Activated T-helper 17 cell treated with anti-CD3 and anti-CD28 coated beads, Interleukin-2, amount 50 U/mL, for 72 hours (primary cell): ENCODE data around the gene CCNO. TPM values are rescaled to one million over a fixed set of nuclear protein-coding genes. Genes with fewer than 3 reads are reported as not detected.

Experiments
- ATAC-seq: fragments of 150-1000 bp; cut with Tn5 transposase; replicated peaks from 2 replicates; pipeline ENCODE4 v1.10.0; 2021; ENCODE audit warnings: mild to moderate bottlenecking, moderate library complexity
- H3K27ac Mint-ChIP-seq: one replicate; pipeline ENCODE4 v1.8.0; 2022; ENCODE audit warnings: mixed read lengths
- H3K27me3 Mint-ChIP-seq: one replicate; pipeline ENCODE4 v1.8.0; 2022; ENCODE audit warnings: mixed read lengths
- H3K36me3 Mint-ChIP-seq: one replicate; pipeline ENCODE4 v1.8.0; 2022; ENCODE audit warnings: low read depth, mild to moderate bottlenecking, mixed read lengths
- H3K4me1 Mint-ChIP-seq: one replicate; pipeline ENCODE4 v1.8.0; 2022; ENCODE audit warnings: mixed read lengths
- H3K4me3 Mint-ChIP-seq: one replicate; pipeline ENCODE4 v1.8.0; 2022; ENCODE audit warnings: mild to moderate bottlenecking, mixed read lengths
- H3K9me3 Mint-ChIP-seq: one replicate; pipeline ENCODE4 v1.8.0; 2022; ENCODE audit warnings: mixed read lengths
- total RNA-seq, 2 donors: library from RNA; stranded (reverse); gene quantifications; one replicate each; pipeline ENCODE4 v1.2.3, GENCODE V29; 2022

CCNO gene
- total RNA-seq, 2 donors from 2014 or later: not detected

DNA sequence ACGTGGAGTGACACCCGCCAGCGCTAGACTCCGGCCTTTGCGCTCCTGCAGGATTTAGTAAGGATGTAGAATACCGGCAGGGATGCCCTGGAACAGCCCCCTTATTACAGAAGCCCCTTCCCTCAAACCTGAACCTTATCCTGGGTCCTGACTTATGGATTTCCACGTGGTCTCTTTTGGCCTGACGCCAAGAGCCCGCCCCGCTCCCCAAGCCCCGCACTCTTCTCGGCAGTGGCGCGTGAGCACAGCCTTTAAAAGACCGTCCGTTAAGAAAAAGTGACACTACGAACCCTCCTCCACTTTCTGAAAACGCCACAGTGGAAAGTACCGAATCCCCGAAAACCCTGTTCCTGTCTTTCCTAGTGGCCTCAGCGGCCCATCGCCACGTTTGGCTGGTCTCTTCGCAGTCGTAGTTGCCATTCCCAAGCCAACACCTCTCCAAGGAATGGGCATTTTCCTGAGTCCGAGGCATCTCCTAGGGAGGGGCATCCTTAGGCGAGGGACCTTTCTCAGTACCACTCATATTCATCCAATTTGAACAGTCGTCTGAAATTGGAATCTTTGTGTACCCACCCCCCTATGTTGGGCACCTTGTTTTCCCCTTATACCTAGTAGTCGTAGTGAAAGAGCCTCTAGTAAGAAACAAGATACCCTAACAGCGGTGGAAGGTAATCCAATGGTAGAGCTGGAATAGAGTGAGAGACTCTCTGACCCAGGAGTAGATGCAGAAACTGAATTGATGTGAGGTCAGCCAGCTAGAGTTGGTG lies 5.6 kb downstream of the CCNO start:
- peaks cover 14% of the 10 kb centered on the region for H3K36me3 Mint-ChIP-seq
- H3K27me3 Mint-ChIP-seq: peaks cover 75% of the 10 kb centered on the region
- no peaks in the 10 kb centered on the region for H3K9me3 Mint-ChIP-seq
- H3K4me3 Mint-ChIP-seq: peak overlapping the region; percentile 77
- H3K27ac Mint-ChIP-seq: no peak overlapping the region
- H3K4me1 Mint-ChIP-seq: peaks cover 7% of the 10 kb centered on the region
- ATAC-seq: peak; percentile 1

- H3K4me1 Mint-ChIP-seq: peaks cover 7% of the 10 kb centered on the region
- H3K27me3 Mint-ChIP-seq: peaks cover 77% of the 10 kb centered on the region
- H3K36me3 Mint-ChIP-seq: peaks cover 9% of the 10 kb centered on the region
- no peak within 1 kb of the TSS for H3K27ac Mint-ChIP-seq
- peak within 1 kb of the TSS; percentile 77 for H3K4me3 Mint-ChIP-seq
- peak; percentile 65 for ATAC-seq
- no peaks in the 10 kb centered on the region for H3K9me3 Mint-ChIP-seq
Observed at GRCh38 chr5:55226934-55227663, 6.3 kb downstream of the CCNO start, which contains the start of gene MCIDAS. MCIDAS (minus strand) TSS chr5:55227315; CDS start chr5:55227138, 177 bp downstream.

- Mint-ChIP-seq H3K27me3 (peaks cover 75% of the 10 kb centered on the region), H3K4me3 (peak overlapping the region; percentile 77), H3K36me3 (peaks cover 6% of the 10 kb centered on the region), H3K27ac (no peak overlapping the region), H3K4me1 (peaks cover 7% of the 10 kb centered on the region), H3K9me3 (no peaks in the 10 kb centered on the region)
- peak; percentile 51 for ATAC-seq
Observed at GRCh38 chr5:55226027-55226933, 7.1 kb downstream of the CCNO start.

GRCh38 chr5:55225346-55225745 lies 8.1 kb downstream of the CCNO start:
- no peak overlapping the region for H3K27ac Mint-ChIP-seq
- peaks cover 74% of the 10 kb centered on the region for H3K27me3 Mint-ChIP-seq
- no peaks in the 10 kb centered on the region for H3K9me3 Mint-ChIP-seq
- peaks cover 6% of the 10 kb centered on the region for H3K36me3 Mint-ChIP-seq
- peak overlapping the region; percentile 61 for H3K4me3 Mint-ChIP-seq
- no peak for ATAC-seq
- H3K4me1 Mint-ChIP-seq: peaks cover 11% of the 10 kb centered on the region

- no peak for ATAC-seq
- H3K27ac Mint-ChIP-seq: no peak overlapping the region
- H3K4me3 Mint-ChIP-seq: peak overlapping the region; percentile 38
- no peaks in the 10 kb centered on the region for H3K9me3 Mint-ChIP-seq
- peaks cover 11% of the 10 kb centered on the region for H3K4me1 Mint-ChIP-seq
- peaks cover 71% of the 10 kb centered on the region for H3K27me3 Mint-ChIP-seq
- peaks cover 6% of the 10 kb centered on the region for H3K36me3 Mint-ChIP-seq
Observed at GRCh38 chr5:55223812-55224240, 9.6 kb downstream of the CCNO start.

DNA sequence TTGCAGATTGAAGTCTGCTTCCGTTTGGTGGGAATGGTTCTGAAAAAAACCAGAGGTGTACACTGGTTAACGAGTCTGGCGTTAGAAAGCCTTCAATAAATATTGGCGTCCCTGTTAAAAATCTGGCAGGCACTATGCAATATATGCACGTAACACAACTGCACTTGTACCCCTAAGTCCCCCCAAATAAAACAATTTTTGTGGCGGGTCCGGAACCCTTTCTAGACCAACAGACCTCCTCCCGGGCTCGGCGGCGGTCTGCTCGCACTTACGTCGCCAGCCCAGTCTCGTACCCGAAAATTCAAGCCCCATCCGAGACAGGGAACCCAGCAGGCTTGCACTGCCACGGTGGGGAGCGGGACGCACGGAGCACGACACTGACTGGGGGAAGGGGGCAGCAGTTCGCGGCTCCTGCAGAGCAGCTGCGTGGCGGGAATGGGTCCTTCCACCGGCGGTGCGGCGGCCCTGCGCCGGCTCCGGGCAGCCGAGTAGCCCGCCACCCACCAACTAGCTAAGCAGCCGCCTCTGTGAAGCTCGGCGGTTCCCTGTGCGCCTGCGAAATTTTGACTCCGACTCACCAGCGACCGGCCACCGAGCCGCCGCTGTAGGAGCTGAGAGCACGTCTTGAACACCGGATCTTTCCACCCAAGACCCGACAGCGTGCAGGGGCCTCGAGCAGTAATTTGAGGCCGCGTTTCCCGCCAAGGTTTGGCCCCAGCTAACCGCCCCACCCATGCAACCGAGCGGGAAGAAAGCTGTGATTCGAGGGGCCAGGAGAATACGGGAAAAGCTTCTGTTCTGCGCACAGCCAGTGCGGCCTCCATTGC lies 10.2 kb downstream of the CCNO start:
- Mint-ChIP-seq H3K27me3 (peaks cover 71% of the 10 kb centered on the region), H3K36me3 (peaks cover 6% of the 10 kb centered on the region), H3K4me3 (peak overlapping the region; percentile 38), H3K9me3 (no peaks in the 10 kb centered on the region), H3K27ac (no peak overlapping the region), H3K4me1 (peaks cover 11% of the 10 kb centered on the region)
- ATAC-seq: no peak

GRCh38 chr5:55222092-55222984 lies 11.1 kb downstream of the CCNO start:
- ATAC-seq: no peak
- H3K27ac Mint-ChIP-seq: no peak overlapping the region
- H3K36me3 Mint-ChIP-seq: no peaks in the 10 kb centered on the region
- peaks cover 69% of the 10 kb centered on the region for H3K27me3 Mint-ChIP-seq
- no peaks in the 10 kb centered on the region for H3K9me3 Mint-ChIP-seq
- peak overlapping the region; percentile 38 for H3K4me3 Mint-ChIP-seq
- H3K4me1 Mint-ChIP-seq: peaks cover 11% of the 10 kb centered on the region

GRCh38 chr5:55220433-55221185 lies 12.8 kb downstream of the CCNO start:
- no peaks in the 10 kb centered on the region for H3K36me3 Mint-ChIP-seq
- peaks cover 11% of the 10 kb centered on the region for H3K4me1 Mint-ChIP-seq
- ATAC-seq: peak; percentile 28
- H3K27ac Mint-ChIP-seq: no peak overlapping the region
- peaks cover 62% of the 10 kb centered on the region for H3K27me3 Mint-ChIP-seq
- peak overlapping the region; percentile 62 for H3K4me3 Mint-ChIP-seq
- no peaks in the 10 kb centered on the region for H3K9me3 Mint-ChIP-seq

GRCh38 chr5:55219770-55220169 lies 13.6 kb downstream of the CCNO start:
- H3K4me3 Mint-ChIP-seq: peak overlapping the region; percentile 62
- peaks cover 11% of the 10 kb centered on the region for H3K4me1 Mint-ChIP-seq
- no peaks in the 10 kb centered on the region for H3K36me3 Mint-ChIP-seq
- no peaks in the 10 kb centered on the region for H3K9me3 Mint-ChIP-seq
- no peak for ATAC-seq
- H3K27me3 Mint-ChIP-seq: peaks cover 54% of the 10 kb centered on the region
- no peak overlapping the region for H3K27ac Mint-ChIP-seq

DNA sequence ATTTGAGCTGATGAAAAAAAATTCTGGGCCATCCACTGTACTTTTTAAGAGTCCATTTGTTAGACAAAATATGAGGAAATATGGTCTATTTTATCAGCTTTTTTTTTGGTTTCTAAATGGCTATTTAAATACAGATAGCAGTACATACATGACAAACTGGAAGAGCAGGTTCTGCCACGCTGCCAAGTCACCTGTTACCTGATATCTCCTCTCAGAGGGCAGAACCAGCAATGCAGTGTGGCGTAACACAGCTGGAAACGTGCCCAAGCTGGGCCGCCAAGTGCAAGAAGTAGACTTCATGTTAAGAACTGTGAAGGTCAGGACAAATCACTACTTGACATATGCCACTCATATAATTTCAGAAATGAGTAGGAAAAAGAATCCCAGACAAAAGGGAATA lies 14.4 kb downstream of the CCNO start:
- Mint-ChIP-seq H3K4me3 (no peak overlapping the region), H3K27me3 (peaks cover 46% of the 10 kb centered on the region), H3K9me3 (no peaks in the 10 kb centered on the region), H3K4me1 (peaks cover 11% of the 10 kb centered on the region), H3K36me3 (no peaks in the 10 kb centered on the region), H3K27ac (no peak overlapping the region)
- ATAC-seq: no peak

DNA sequence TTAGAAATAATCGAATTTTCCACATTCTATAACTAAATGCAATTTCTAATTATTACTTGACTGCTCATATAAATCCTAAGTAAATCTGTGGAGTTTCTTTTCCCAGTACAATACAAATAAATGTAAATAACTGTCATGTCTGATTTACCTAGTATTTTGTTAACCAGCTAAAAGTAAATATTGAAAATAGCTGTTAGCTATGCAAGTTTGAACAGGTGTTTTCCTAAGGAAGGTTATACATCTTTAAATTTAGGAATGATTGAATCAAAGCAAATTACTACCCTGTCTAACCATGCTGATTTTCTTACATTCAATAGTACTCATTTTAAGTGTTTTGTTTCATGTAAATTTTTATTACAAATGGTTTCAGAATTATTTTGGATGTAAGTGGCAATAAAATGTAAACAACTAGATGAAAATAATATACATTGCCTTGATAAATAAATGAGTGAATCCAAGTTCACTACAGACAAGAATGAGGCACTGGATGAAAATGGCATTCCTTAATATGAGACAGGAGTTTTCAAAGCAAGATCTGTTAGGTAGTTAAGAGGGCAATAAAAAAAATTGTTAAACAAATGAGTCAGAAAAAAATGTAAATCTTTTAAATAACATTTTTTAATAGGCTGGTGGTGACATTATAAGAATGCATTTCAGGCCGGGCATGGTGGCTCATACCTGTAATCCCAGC lies 22.1 kb downstream of the CCNO start:
- H3K9me3 Mint-ChIP-seq: no peaks in the 10 kb centered on the region

DNA sequence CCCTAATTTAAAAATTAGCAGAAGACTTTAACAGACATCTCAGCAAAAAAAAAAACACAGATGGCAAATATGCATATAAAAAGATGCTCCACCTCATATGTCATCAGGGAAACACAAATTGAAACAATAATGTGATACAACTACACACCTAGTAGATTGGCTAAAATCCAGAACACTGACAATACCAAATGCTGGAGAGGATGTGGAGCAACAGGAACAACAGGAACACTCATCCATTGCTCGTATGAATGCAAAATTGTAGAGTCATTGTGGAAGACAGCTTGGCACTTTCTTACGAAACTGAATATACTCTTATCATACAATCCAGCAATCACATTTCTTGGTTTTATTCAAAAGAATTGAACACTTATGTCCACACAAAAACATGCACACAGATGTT lies 28.4 kb downstream of the CCNO start:
- no peak for ATAC-seq
- no peaks in the 10 kb centered on the region for H3K4me1 Mint-ChIP-seq
- no peak overlapping the region for H3K4me3 Mint-ChIP-seq
- no peaks in the 10 kb centered on the region for H3K36me3 Mint-ChIP-seq
- H3K27me3 Mint-ChIP-seq: peaks cover 27% of the 10 kb centered on the region
- H3K9me3 Mint-ChIP-seq: peaks cover 3% of the 10 kb centered on the region
- H3K27ac Mint-ChIP-seq: no peak overlapping the region

More for the DNA sequence above, 22.1 kb downstream of the CCNO start:
- Mint-ChIP-seq H3K36me3 (no peaks in the 10 kb centered on the region), H3K27ac (no peak overlapping the region), H3K4me3 (no peak overlapping the region), H3K27me3 (peaks cover 11% of the 10 kb centered on the region), H3K4me1 (no peaks in the 10 kb centered on the region)
- no peak for ATAC-seq
